Neural progenitor cell (in vitro differentiated cells): ENCODE measurements around the gene NDUFA13. TPM values are rescaled to one million over a fixed set of nuclear protein-coding genes. Genes with fewer than 3 reads are reported as not detected.

Experiments
- DNase-seq: peaks from one replicate; pipeline ENCODE4 v3.0.0-alpha.2; 2016; ENCODE audit warnings: low spot score
- H2AFZ ChIP-seq: fragments of 200-600 bp; sonication (generic); replicated peaks from 2 replicates; pipeline ENCODE4 v1.6.1; 2016; ENCODE audit warnings: antibody characterized with exemption
- H3F3A ChIP-seq: fragments of 200-600 bp; sonication (generic); 2 replicates; pipeline ENCODE4 v1.6.1; 2016; ENCODE audit warnings: antibody characterized with exemption, low read depth
- H3K27ac ChIP-seq: fragments of 200-600 bp; sonication (generic); 2 replicates; pipeline ENCODE4 v1.5.1; 2016; ENCODE audit warnings: mild to moderate bottlenecking
- H3K27me3 ChIP-seq: fragments of 200-600 bp; sonication (generic); 2 replicates; pipeline ENCODE4 v1.6.1; 2016; ENCODE audit warnings: mild to moderate bottlenecking, moderate library complexity
- H3K36me3 ChIP-seq: fragments of 200-600 bp; sonication (generic); 2 replicates; pipeline ENCODE4 v1.5.1; 2016
- H3K4me1 ChIP-seq: fragments of 200-600 bp; sonication (generic); 2 replicates; pipeline ENCODE4 v1.6.1; 2016; ENCODE audit warnings: mixed run types
- H3K4me2 ChIP-seq: fragments of 200-600 bp; sonication (generic); 2 replicates; pipeline ENCODE4 v1.6.1; 2016
- H3K4me3 ChIP-seq: fragments of 200-600 bp; sonication (generic); 2 replicates; pipeline ENCODE4 v1.5.1; 2016
- H3K79me2 ChIP-seq: fragments of 200-600 bp; sonication (generic); 2 replicates; pipeline ENCODE4 v1.6.1; 2016; ENCODE audit warnings: low read depth
- H3K9ac ChIP-seq: fragments of 200-600 bp; sonication (generic); 2 replicates; pipeline ENCODE4 v1.6.1; 2016
- H3K9me3 ChIP-seq: fragments of 200-600 bp; sonication (generic); 2 replicates; pipeline ENCODE4 v1.5.1; 2016; ENCODE audit warnings: low read depth
- H4K20me1 ChIP-seq: fragments of 200-600 bp; sonication (generic); 2 replicates; pipeline ENCODE4 v1.6.1; 2016; ENCODE audit warnings: low read depth
- H3K27ac Mint-ChIP-seq: 3 replicates; pipeline ENCODE4 v1.8.0; 2021; ENCODE audit warnings: mixed read lengths
- H3K27me3 Mint-ChIP-seq: 2 replicates; pipeline ENCODE4 v1.8.0; 2022; ENCODE audit warnings: low read depth, mild to moderate bottlenecking, inconsistent platforms, moderate library complexity, mixed read lengths; ENCODE audit not compliant: insufficient read depth
- H3K36me3 Mint-ChIP-seq: 3 replicates; pipeline ENCODE4 v1.8.0; 2021; ENCODE audit warnings: mixed read lengths
- H3K4me1 Mint-ChIP-seq: 3 replicates; pipeline ENCODE4 v1.8.0; 2021; ENCODE audit warnings: mixed read lengths
- H3K4me3 Mint-ChIP-seq: 3 replicates; pipeline ENCODE4 v1.8.0; 2021; ENCODE audit warnings: mild to moderate bottlenecking, moderate library complexity, mixed read lengths
- H3K9me3 Mint-ChIP-seq: 3 replicates; pipeline ENCODE4 v1.8.0; 2020; ENCODE audit warnings: mixed read lengths
- CTCF ChIP-seq: fragments of 200-600 bp; sonication (generic); IDR thresholded peaks from 2 replicates; pipeline ENCODE4 v1.5.1; 2017; ENCODE audit warnings: antibody characterized with exemption, mild to moderate bottlenecking
- EZH2 ChIP-seq: fragments of 200-600 bp; sonication (generic); IDR thresholded peaks from 2 replicates; pipeline ENCODE4 v1.6.1; 2017; ENCODE audit warnings: antibody characterized with exemption, mild to moderate bottlenecking, moderate library complexity
- EZH2phosphoT487 ChIP-seq: fragments of 200-600 bp; sonication (generic); IDR thresholded peaks from 2 replicates; pipeline ENCODE4 v1.6.1; 2017; ENCODE audit warnings: antibody characterized with exemption
- total RNA-seq: library from RNA; depleted of rRNA; stranded (reverse); fragments of >200 nt; gene quantifications from 2 replicates; pipeline ENCODE4 v1.2.3, GENCODE V29; 2015; ENCODE audit warnings: low replicate concordance

NDUFA13 gene
- total RNA-seq, 1 donor from 2014 or later = 78.6 TPM

GRCh38 chr19:19570571-19570970, 54.5 kb downstream of the NDUFA13 start:
- DNase-seq = no peak
- Histone ChIP-seq H3K9ac (no peak overlapping the region), H3K4me2 (no peak overlapping the region), H3K27me3 (no peaks in the 10 kb centered on the region), H3K79me2 (no peaks in the 10 kb centered on the region), H2AFZ (no peak overlapping the region), H3K36me3 (no peaks in the 10 kb centered on the region), H3F3A (peaks cover 12% of the 10 kb centered on the region), H3K4me1 (peaks cover 6% of the 10 kb centered on the region), H4K20me1 (peaks cover under 1% of the 10 kb centered on the region), H3K4me3 (no peak overlapping the region), H3K27ac (no peak overlapping the region), H3K9me3 (no peaks in the 10 kb centered on the region)
- Mint-ChIP-seq H3K36me3 (peaks cover 16% of the 10 kb centered on the region), H3K4me1 (peaks cover 4% of the 10 kb centered on the region), H3K9me3 (no peaks in the 10 kb centered on the region), H3K27ac (no peak overlapping the region), H3K4me3 (no peak overlapping the region), H3K27me3 (peaks cover 2% of the 10 kb centered on the region)
- TF ChIP-seq CTCF = no peak
- TF ChIP-seq EZH2phosphoT487 = no peak
- no peak for TF ChIP-seq EZH2

GRCh38 chr19:19571071-19571786, 55.2 kb downstream of the NDUFA13 start:
- H3K27me3 Mint-ChIP-seq = peaks cover 2% of the 10 kb centered on the region
- H3K36me3 ChIP-seq = no peaks in the 10 kb centered on the region
- no peaks in the 10 kb centered on the region for H3K9me3 Mint-ChIP-seq
- H3K27ac ChIP-seq = no peak overlapping the region
- H3K4me3 ChIP-seq = no peak overlapping the region
- peaks cover 19% of the 10 kb centered on the region for H3F3A ChIP-seq
- H3K4me3 Mint-ChIP-seq = no peak overlapping the region
- H3K27me3 ChIP-seq = no peaks in the 10 kb centered on the region
- no peak overlapping the region for H2AFZ ChIP-seq
- H3K36me3 Mint-ChIP-seq = peaks cover 16% of the 10 kb centered on the region
- H3K79me2 ChIP-seq = no peaks in the 10 kb centered on the region
- no peak overlapping the region for H3K27ac Mint-ChIP-seq
- DNase-seq = no peak
- peaks cover 6% of the 10 kb centered on the region for H4K20me1 ChIP-seq
- peaks cover 8% of the 10 kb centered on the region for H3K4me1 Mint-ChIP-seq
- H3K4me1 ChIP-seq = peaks cover 9% of the 10 kb centered on the region
- no peak overlapping the region for H3K9ac ChIP-seq
- no peaks in the 10 kb centered on the region for H3K9me3 ChIP-seq
- no peak overlapping the region for H3K4me2 ChIP-seq
- TF ChIP-seq EZH2phosphoT487 (no peak), EZH2 (no peak), CTCF (no peak)

GRCh38 chr19:19575411-19575810, 59.4 kb downstream of the NDUFA13 start:
- Mint-ChIP-seq H3K27ac (peak overlapping the region; percentile 8), H3K9me3 (no peaks in the 10 kb centered on the region), H3K36me3 (peaks cover 3% of the 10 kb centered on the region), H3K4me1 (peaks cover 18% of the 10 kb centered on the region), H3K27me3 (no peaks in the 10 kb centered on the region), H3K4me3 (peak overlapping the region; percentile 25)
- H2AFZ ChIP-seq = no peak overlapping the region
- H4K20me1 ChIP-seq = peaks cover 6% of the 10 kb centered on the region
- peaks cover 24% of the 10 kb centered on the region for H3F3A ChIP-seq
- H3K27me3 ChIP-seq = peaks cover 8% of the 10 kb centered on the region
- H3K27ac ChIP-seq = peak overlapping the region; percentile 77
- DNase-seq = peak; percentile 86
- H3K4me3 ChIP-seq = no peak overlapping the region
- H3K79me2 ChIP-seq = no peaks in the 10 kb centered on the region
- H3K36me3 ChIP-seq = no peaks in the 10 kb centered on the region
- no peak overlapping the region for H3K9ac ChIP-seq
- peaks cover 15% of the 10 kb centered on the region for H3K4me1 ChIP-seq
- H3K4me2 ChIP-seq = peak overlapping the region; percentile 65
- H3K9me3 ChIP-seq = no peaks in the 10 kb centered on the region
- TF ChIP-seq EZH2phosphoT487 (peak; percentile 54), CTCF (no peak)

Other genes with a start within 250 kb of the NDUFA13 start
- 2.6 and 8.3 TPM in 2 replicates for gene TM6SF2, start 242.9 kb upstream of the NDUFA13 start, total RNA-seq
- gene SUGP1, start 195.7 kb upstream of the NDUFA13 start, total RNA-seq = 46.1 and 46.9 TPM in 2 replicates
- 35.0 and 47.3 TPM in 2 replicates for gene MAU2, start 195.4 kb upstream of the NDUFA13 start, total RNA-seq
- gene GATAD2A, start 110.5 kb upstream of the NDUFA13 start, total RNA-seq = 37.9 and 49.8 TPM in 2 replicates
- gene TSSK6, start 677 bp upstream of the NDUFA13 start, total RNA-seq = 4.6 and 7.0 TPM in 2 replicates
- 2.6 and 5.1 TPM in 2 replicates for gene YJEFN3, start 12.7 kb downstream of the NDUFA13 start, total RNA-seq
- 1.0 and 3.3 TPM in 2 replicates for gene CILP2, start 22.0 kb downstream of the NDUFA13 start, total RNA-seq
- gene PBX4, start 102.5 kb downstream of the NDUFA13 start, total RNA-seq = 3.2 and 4.8 TPM in 2 replicates
- gene LPAR2, start 112.0 kb downstream of the NDUFA13 start, total RNA-seq = 21.2 and 64.8 TPM in 2 replicates
- 6.4 and 7.9 TPM in 2 replicates for gene GMIP, start 127.4 kb downstream of the NDUFA13 start, total RNA-seq
- gene ATP13A1, start 147.5 kb downstream of the NDUFA13 start, total RNA-seq = 19.2 and 181 TPM in 2 replicates
- 22.6 and 29.5 TPM in 2 replicates for gene ZNF101, start 152.6 kb downstream of the NDUFA13 start, total RNA-seq
- gene ZNF14, start 216.9 kb downstream of the NDUFA13 start, total RNA-seq = 14.4 and 21.0 TPM in 2 replicates